SU-DHL-6 (cell line): ENCODE data around the gene NUFIP2.

ENCODE experiments used
- H2AFZ ChIP-seq: fragments of 200-600 bp; sonication (generic); 2 replicates; pipeline ENCODE4 v1.6.1; 2014; ENCODE audit warnings: low read depth, mild to moderate bottlenecking, moderate library complexity, mixed read lengths, antibody characterized with exemption, low read length; ENCODE audit not compliant: severe bottlenecking
- H3F3A ChIP-seq: fragments of 200-600 bp; shearing (Covaris generic); 2 replicates; pipeline ENCODE4 v1.6.0; 2016; ENCODE audit warnings: antibody characterized with exemption, mild to moderate bottlenecking; ENCODE audit not compliant: insufficient read depth
- H3K27ac ChIP-seq: fragments of 200-600 bp; sonication (generic); 2 replicates; pipeline ENCODE4 v1.5.1; 2016; ENCODE audit warnings: low read depth, mild to moderate bottlenecking, low read length, moderate library complexity, mixed read lengths
- H3K27me3 ChIP-seq: fragments of 200-600 bp; sonication (generic), shearing (Covaris generic); 2 replicates; pipeline ENCODE4 v1.6.0; 2014; ENCODE audit warnings: mild to moderate bottlenecking, low read length
- H3K36me3 ChIP-seq: fragments of 200-600 bp; sonication (generic); 2 replicates; pipeline ENCODE4 v1.6.1; 2014; ENCODE audit warnings: mild to moderate bottlenecking, low read length, mixed read lengths
- H3K4me2 ChIP-seq: fragments of 300-600, 200-600 bp; shearing (Covaris generic), sonication (generic); 2 replicates; pipeline ENCODE4 v1.6.0; 2014; ENCODE audit warnings: low read length, low read depth, mild to moderate bottlenecking; ENCODE audit not compliant: poor library complexity, severe bottlenecking
- H3K4me3 ChIP-seq: fragments of 200-600 bp; sonication (generic); 2 replicates; pipeline ENCODE4 v1.5.1; 2014; ENCODE audit warnings: antibody characterized with exemption, low read length, mild to moderate bottlenecking, mixed read lengths; ENCODE audit not compliant: insufficient read depth, poor library complexity, severe bottlenecking
- H3K79me2 ChIP-seq: fragments of 200-600 bp; sonication (generic); 2 replicates; pipeline ENCODE4 v1.6.1; 2014; ENCODE audit warnings: mild to moderate bottlenecking, low read length, moderate library complexity; ENCODE audit not compliant: insufficient read depth
- H3K9ac ChIP-seq: fragments of 200-600 bp; sonication (generic); 2 replicates; pipeline ENCODE4 v1.7.0; 2014; ENCODE audit warnings: mild to moderate bottlenecking, low read length
- H3K9me2 ChIP-seq: fragments of 200-600 bp; sonication (generic); replicated peaks from 2 replicates; pipeline ENCODE4 v1.6.1; 2014; ENCODE audit warnings: low read length; ENCODE audit not compliant: insufficient read depth
- H3K9me3 ChIP-seq: fragments of 200-600 bp; sonication (generic); 2 replicates; pipeline ENCODE4 v1.6.1; 2014; ENCODE audit warnings: low read length, mixed read lengths; ENCODE audit not compliant: insufficient read depth
- H4K20me1 ChIP-seq: fragments of 200-600 bp; sonication (generic); 2 replicates; pipeline ENCODE4 v1.6.1; 2014; ENCODE audit warnings: low read depth, mild to moderate bottlenecking, antibody characterized with exemption, low read length, moderate library complexity, mixed read lengths
- EZH2phosphoT487 ChIP-seq: fragments of 200-600 bp; sonication (generic), shearing (Covaris generic); conservative IDR thresholded peaks from 2 replicates; pipeline ENCODE4 v1.6.1; 2018; ENCODE audit warnings: mild to moderate bottlenecking, antibody characterized with exemption, low read length, moderate library complexity, mixed read lengths
- TF ChIP-seq, protein P1 (sequence below): fragments of 200-600 bp; sonication (generic); IDR thresholded peaks from one replicate; pipeline ENCODE4 v1.5.1; 2017; ENCODE audit warnings: antibody characterized with exemption, mild to moderate bottlenecking, low read length, moderate library complexity; ENCODE audit not compliant: insufficient read depth, poor library complexity, severe bottlenecking

Gene NUFIP2

DNA sequence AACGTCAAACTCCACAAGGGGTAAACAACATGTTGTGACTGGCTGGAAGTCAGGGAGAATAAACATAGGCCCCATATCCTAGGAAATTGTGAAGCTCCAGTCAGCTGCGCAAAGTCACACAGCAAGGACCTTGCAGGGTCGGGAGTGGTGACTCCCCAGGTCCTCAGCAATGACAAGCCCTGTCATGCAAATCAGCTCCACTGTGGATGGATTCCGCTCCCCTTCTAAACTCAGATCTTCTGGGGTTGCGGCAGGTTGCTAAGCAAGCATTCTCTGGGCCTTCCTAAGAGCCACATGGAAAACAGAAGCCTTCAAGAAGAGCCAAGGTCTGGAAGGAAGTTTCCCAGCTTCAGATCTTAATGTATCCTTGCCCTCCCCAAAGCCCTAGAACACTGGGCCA is 84.9 kb downstream of the NUFIP2 start:
- Histone ChIP-seq H3K9ac (no peak overlapping the region), H2AFZ (no peak overlapping the region), H3F3A (no peaks in the 10 kb centered on the region), H3K79me2 (no peaks in the 10 kb centered on the region), H3K4me3 (no peak overlapping the region), H3K9me3 (no peaks in the 10 kb centered on the region), H3K27ac (no peak overlapping the region), H3K36me3 (no peaks in the 10 kb centered on the region), H3K27me3 (no peaks in the 10 kb centered on the region), H3K4me2 (no peak overlapping the region), H3K9me2 (no peaks in the 10 kb centered on the region), H4K20me1 (no peaks in the 10 kb centered on the region)
- TF ChIP-seq EZH2phosphoT487, result no peak
- TF ChIP-seq, protein P1, sequence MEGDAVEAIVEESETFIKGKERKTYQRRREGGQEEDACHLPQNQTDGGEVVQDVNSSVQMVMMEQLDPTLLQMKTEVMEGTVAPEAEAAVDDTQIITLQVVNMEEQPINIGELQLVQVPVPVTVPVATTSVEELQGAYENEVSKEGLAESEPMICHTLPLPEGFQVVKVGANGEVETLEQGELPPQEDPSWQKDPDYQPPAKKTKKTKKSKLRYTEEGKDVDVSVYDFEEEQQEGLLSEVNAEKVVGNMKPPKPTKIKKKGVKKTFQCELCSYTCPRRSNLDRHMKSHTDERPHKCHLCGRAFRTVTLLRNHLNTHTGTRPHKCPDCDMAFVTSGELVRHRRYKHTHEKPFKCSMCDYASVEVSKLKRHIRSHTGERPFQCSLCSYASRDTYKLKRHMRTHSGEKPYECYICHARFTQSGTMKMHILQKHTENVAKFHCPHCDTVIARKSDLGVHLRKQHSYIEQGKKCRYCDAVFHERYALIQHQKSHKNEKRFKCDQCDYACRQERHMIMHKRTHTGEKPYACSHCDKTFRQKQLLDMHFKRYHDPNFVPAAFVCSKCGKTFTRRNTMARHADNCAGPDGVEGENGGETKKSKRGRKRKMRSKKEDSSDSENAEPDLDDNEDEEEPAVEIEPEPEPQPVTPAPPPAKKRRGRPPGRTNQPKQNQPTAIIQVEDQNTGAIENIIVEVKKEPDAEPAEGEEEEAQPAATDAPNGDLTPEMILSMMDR, result no peak

DNA sequence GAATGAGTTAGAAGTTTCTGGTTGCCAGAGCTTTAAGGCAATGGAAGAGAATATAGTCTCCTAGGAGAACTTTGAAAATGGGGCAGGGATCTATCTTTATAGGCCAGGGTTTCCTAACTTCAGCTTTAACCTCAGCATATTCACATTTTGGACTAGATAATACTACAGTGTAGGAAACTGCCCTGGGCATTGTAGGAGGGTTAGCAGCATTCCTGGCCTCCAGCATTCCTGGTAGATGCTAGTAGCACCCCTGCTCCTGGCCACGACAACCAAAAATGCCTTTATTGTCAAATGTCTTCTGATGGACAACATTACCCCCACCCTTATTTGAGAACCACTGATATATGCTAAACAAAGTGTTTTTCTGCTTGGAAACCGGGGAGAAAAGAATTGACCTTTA is 86.0 kb downstream of the NUFIP2 start:
- no peaks in the 10 kb centered on the region for H3K27me3 ChIP-seq
- no peaks in the 10 kb centered on the region for H3K36me3 ChIP-seq
- H3K9me3 ChIP-seq, result no peaks in the 10 kb centered on the region
- no peaks in the 10 kb centered on the region for H3K79me2 ChIP-seq
- H3K27ac ChIP-seq, result no peak overlapping the region
- H3F3A ChIP-seq, result no peaks in the 10 kb centered on the region
- H3K4me3 ChIP-seq, result no peak overlapping the region
- H3K4me2 ChIP-seq, result no peak overlapping the region
- H2AFZ ChIP-seq, result no peak overlapping the region
- H3K9ac ChIP-seq, result no peak overlapping the region
- H3K9me2 ChIP-seq, result no peaks in the 10 kb centered on the region
- TF ChIP-seq, protein P1, result no peak
- no peak for TF ChIP-seq EZH2phosphoT487
- H4K20me1 ChIP-seq, result no peaks in the 10 kb centered on the region
